HG03135 (cell line): ENCODE results near the gene ISG15.
"Not testable (repeated sequence)": the region's sequence is repeated elsewhere in the genome, so short reads cannot be mapped to it uniquely, and the experiment has no call there.

Source experiments
- ATAC-seq: cut with Tn5 transposase; IDR thresholded peaks from one replicate; pipeline ENCODE4 v1.9.1; 2021; ENCODE audit warnings: mild to moderate bottlenecking, moderate library complexity; ENCODE audit not compliant: unreplicated experiment

The ISG15 gene

DNA sequence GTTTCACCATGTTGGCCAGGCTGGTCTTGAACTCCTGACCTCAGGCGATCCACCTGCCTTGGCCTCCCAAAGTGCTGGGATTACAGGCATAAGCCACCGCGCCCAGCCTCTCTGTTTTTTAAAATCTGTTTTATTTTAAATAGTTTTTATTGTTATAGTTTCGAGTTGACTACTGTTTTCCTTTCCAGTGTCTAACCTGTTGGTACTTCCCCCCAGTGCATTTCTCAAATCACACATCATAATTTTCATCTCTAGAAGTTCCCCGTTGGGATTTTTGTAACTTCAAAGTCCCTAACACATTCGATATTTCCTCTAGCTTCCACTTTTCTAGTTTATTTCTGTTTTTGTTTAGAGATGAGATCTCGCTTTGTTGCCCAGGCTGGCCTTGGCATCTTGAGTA is 20.9 kb upstream of the ISG15 start:
- no peak for ATAC-seq

DNA sequence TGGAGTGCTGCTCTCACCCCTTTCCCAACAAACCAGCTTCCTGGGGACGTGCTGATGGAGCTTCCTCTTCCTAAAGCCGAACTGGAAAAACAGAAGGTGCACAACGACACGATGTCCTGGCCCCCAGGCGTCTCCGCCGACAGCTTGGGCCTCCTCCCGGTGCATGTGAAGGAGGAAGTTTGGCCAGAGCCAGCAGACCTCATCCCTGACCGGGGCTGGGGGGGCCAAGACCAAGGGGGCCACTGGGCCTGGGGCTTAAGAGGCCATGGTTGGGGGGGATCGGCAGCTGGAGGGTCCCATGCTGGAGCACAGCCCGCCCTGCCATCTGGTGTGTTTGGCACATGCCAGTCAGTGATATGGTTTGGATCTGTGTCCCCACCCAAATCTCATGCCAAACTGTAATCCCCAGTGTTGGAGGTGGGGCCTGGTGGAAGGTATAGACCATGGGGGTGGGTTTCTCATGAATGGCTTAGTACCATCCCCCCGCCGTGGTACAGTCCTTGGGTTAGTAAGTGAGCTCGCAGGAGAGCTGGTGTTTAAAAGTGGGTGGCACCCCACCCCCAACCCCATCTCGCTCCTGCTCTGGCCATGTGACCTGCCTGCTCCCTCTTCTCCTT is 19.8 kb upstream of the ISG15 start:
- ATAC-seq, result no peak

GRCh38 chr1:994546-994945 is 18.8 kb upstream of the ISG15 start:
- ATAC-seq, result not testable (repeated sequence)

DNA sequence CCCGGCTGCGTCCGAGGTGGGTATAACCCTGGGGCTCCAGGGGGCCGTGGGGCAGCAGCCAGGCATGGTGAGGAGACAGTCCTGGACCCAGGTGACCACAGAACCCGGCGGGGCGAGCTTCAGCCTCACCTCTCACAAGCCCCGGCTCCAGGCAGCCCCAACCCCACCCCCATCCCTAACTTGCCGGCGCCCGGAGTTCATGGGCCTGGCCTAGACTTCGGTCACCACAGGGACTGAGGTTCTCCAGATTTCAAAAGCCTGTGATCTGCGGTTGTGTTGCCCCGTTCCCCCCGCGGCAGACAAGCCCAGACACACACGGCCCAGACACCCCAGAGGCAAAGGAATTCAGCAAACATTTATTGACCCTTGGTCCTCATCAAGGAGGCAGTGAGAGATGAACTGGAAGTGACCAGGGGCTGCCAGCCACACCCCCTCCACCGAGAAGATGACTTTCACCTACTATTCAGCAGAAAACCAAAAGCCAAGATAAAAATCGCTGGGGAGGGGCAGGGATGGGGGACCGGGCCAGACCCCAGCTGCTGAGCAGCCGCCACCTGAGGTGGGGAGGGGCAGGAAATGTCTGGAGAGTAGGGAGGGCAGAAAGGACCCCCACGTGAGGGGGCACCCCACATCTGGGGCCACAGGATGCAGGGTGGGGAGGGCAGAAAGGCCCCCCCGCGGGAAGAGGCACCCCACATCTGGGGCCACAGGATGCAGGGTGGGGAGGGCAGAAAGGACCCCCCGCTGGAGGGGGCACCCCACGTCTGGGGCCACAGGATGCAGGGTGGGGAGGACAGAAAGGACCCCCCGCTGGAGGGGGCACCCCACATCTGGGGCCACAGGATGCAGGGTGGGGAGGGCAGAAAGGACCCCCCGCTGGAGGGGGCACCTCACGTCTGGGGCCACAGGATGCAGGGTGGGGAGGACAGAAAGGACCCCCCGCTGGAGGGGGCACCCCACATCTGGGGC is 17.3 kb upstream of the ISG15 start:
- ATAC-seq, result no peak

GRCh38 chr1:996851-997712 is 16.2 kb upstream of the ISG15 start:
- no peak for ATAC-seq

DNA sequence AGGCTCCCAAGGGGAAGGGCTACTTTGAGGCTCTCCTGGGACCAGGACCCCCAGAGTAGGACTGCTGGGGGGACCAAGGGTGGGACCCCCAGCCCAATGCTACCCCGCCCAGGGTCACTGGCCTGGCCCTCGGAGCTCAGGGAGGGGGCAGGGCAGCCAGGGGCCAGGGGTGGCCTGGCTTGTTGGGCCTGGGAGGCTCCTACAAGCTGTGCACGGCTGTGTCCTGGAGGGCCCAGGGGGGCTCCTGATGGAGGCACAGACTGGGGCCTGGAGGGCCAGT is 15.6 kb upstream of the ISG15 start:
- no peak for ATAC-seq

GRCh38 chr1:997993-998744 is 15.1 kb upstream of the ISG15 start:
- no peak for ATAC-seq

DNA sequence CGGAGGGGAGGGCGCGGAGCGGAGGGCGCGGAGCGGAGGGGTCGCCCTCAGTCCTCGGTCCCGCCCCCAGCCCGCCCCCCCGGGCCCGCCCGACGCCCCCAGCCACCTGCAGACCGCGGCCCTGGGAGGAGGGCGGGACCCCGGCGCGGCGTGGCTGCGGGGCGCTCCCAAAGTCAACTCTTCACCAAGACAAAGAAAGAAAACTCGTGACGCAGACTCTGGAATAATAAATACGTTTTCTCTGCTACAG is 14.6 kb upstream of the ISG15 start:
- no peak for ATAC-seq

DNA sequence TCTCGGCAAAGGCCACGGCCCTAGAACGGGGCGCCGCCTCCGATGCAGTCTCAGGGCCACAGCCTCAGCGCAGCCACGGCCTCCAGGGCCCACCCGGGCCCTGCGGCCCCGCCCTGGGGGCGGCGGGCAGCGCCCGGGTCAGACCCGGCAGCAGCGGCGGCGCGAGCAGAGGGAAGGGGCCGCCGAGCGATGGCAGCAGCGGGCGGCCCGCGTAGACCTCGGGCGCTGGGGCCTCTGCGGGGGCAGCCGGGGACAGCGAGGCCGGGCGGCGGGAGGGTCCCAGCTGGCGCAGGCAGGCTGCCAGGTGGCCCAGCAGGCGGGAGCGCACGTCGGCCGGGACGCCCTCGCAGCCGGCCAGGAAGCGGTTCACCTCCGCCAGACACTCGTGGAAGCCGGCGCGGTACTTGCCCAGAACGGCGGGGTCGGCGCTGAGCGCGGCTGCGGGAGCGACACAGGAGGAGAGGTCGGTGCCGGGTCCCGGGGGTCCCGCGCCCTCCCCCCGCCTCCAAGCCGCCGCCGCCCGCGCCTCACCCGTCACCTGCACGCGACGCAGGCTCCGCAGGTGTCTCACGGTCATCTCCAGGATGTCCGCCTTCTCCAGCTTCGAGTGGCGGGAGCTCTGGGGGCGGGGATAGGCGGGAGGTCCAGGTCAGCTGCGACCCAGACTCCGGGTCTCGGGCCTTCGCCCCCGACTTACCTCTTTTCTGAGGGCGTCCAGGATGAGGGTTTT is 14.1 kb upstream of the ISG15 start:
- ATAC-seq, result no peak

GRCh38 chr1:999725-1000356 is 13.5 kb upstream of the ISG15 start, which contains the start of gene HES4:
Gene HES4 (minus strand): TSS chr1:1000097. CDS start chr1:999973, 124 bp downstream.
- no peak for ATAC-seq

- ATAC-seq, result no peak
These were observed 12.8 kb upstream of the ISG15 start for GRCh38 chr1:1000357-1001056.

- ATAC-seq, result no peak
These were observed 12.1 kb upstream of the ISG15 start for GRCh38 chr1:1001057-1001783.

- no peak for ATAC-seq
These were observed 9.5 kb upstream of the ISG15 start for GRCh38 chr1:1003618-1004419.

GRCh38 chr1:1004420-1004779 is 8.9 kb upstream of the ISG15 start:
- no peak for ATAC-seq

GRCh38 chr1:1004780-1005697 is 8.3 kb upstream of the ISG15 start:
- ATAC-seq, result no peak

DNA sequence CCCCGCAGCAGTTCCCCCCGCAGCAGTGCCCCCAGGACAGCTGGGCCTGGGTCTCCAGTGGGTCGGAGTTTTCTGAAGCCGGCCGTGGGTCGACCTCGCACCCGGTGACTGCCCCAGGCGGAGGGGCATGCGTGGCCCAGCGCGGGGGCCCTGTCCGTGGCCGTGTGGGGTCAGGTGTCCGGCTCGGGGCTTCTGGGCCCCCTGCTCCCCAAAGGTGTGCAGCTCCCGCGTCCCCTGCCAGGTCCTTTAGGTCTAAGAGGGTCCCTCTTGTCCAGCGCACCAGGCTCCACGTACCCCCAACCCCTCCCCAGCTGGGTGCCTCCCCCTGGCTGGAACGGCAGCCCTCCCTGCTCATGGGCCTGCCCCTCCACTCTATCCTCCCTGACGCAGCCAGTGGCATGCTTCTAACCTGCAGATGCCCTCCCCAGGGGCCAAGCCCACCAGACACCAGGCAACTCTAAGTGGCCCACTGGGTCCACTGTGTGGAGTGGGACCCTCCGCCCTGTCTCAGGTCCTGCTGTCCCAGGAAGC is 7.5 kb upstream of the ISG15 start:
- ATAC-seq, result no peak
